ENCODE results near the gene ZSWIM7.
"Not testable (repeated sequence)": the region's sequence is repeated elsewhere in the genome, so short reads cannot be mapped to it uniquely, and the experiment has no call there.

Gene ZSWIM7

DNA sequence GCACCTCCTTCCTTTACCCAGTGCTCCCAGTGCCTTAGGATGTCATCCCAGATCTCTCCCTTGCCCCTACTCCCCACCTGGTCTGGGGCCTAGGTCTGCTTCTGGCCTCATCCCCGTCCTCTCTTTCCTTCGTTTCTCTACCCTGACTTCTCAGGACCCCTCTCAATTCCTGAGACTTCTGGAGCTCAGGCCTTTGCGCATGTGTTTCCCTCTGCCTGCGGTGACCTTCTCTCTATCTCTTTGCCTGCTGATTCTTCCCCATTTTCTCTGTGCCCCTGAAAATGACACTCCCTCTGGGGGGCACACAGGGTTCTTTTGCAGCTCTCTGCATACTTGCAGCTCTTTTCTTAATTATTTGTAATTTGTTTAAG lies 41.0 kb downstream of the ZSWIM7 start:
- in situ Hi-C loops (cut with HindIII; ENCODE audit: low sequenced_read_pairs), result no loop called here

DNA sequence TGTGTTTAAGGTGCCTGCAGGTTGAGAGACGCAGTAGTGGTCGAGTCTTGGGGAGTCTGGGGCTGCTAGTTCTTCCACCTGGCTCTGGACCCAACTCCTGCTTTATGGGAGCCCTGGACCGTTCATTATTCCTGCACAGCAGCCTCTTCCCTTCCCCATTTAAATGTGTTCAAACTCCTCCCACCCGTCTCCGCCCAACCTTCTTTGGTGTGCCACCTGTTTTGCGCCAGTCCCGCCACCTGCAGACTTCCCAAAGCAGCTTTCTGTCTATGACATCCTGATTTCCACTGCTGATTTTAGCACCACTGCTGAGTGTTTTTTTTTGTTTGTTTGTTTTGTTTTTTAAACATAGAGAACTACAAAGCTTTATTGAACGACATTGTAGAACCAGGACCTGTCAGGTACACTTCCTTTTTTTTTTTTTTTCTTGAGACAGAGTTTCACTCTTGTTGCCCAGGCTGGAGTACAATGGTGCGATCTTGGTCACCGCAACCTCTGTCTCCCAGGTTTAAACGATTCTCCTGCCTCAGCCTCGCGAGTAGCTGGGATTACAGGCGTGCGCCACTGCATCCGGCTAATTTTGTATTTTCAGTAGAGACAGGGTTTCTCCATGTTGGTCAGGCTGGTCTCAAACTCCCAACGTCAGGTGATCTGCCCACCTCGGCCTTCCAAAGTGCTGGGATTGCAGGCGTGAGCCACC lies 41.7 kb downstream of the ZSWIM7 start:
- in situ Hi-C loops (cut with HindIII; ENCODE audit: low sequenced_read_pairs), result no loop called here

DNA sequence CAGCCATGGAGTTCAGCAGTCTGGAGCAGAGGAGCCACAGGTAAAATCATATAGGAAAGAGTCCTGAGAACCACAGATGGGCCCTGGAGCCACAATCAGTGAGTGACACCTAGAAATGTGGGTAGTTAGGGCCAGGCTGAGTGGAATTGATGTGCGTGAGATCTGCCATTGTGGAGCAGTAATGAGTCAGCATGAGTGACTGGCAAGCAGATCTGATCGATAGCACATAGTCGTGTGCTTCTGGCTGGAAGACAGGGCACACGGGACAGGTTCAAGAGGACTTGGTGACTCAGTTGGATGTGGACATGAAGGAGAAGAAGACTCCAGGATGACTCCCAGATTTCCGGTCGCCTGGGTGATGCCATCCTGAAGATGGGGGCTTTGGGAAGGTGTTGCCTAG lies 42.3 kb downstream of the ZSWIM7 start:
- in situ Hi-C loops (cut with HindIII; ENCODE audit: low sequenced_read_pairs), result no loop called here

DNA sequence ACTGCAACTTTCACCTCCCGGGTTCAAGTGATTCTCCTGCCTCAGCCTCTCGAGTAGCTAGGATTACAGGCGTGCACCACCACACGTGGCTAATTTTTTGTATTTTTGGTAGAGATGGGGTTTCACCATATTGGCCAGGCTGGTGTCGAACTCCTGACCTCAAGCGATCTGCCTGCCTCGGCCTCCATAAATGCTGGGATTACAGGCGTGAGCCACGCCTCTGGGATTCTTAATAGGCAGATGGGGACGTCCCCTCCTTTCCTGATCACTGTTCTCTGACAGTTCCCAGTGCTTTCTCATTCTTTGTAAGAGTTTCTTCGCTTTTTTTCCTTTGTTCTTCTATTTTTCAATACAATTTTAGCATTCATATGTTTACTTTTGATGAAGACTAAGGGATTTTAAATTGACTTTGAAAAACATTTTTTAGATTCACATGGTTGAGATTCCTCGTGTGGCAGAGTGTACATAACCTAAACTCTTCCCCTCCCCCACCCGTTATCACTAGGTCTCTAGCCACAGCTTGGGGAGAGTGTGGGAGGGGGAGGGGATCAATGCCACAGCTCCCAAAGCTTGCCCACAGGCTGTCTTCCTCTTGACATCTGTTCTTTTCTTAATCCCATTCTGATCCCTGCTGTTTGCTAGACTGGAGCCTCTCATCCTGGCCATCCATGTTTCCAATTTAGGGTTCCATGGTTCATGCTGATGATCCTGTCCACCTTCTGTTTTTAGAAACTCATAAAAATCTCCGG lies 43.5 kb downstream of the ZSWIM7 start:
- in situ Hi-C loops (cut with HindIII; ENCODE audit: low sequenced_read_pairs), result no loop called here

- in situ Hi-C loops (cut with HindIII; ENCODE audit: low sequenced_read_pairs), result no loop called here
Measured at GRCh38 chr17:15954222-15954621, 45.3 kb downstream of the ZSWIM7 start.

GRCh38 chr17:15952916-15953790 lies 46.4 kb downstream of the ZSWIM7 start:
- in situ Hi-C loops (cut with HindIII; ENCODE audit: low sequenced_read_pairs), result no loop called here

- in situ Hi-C loops (cut with HindIII; ENCODE audit: low sequenced_read_pairs), result no loop called here
Measured at GRCh38 chr17:15952048-15952532, 47.4 kb downstream of the ZSWIM7 start.

GRCh38 chr17:15951368-15952047 lies 48.0 kb downstream of the ZSWIM7 start:
- in situ Hi-C loops (cut with HindIII; ENCODE audit: low sequenced_read_pairs), result no loop called here

DNA sequence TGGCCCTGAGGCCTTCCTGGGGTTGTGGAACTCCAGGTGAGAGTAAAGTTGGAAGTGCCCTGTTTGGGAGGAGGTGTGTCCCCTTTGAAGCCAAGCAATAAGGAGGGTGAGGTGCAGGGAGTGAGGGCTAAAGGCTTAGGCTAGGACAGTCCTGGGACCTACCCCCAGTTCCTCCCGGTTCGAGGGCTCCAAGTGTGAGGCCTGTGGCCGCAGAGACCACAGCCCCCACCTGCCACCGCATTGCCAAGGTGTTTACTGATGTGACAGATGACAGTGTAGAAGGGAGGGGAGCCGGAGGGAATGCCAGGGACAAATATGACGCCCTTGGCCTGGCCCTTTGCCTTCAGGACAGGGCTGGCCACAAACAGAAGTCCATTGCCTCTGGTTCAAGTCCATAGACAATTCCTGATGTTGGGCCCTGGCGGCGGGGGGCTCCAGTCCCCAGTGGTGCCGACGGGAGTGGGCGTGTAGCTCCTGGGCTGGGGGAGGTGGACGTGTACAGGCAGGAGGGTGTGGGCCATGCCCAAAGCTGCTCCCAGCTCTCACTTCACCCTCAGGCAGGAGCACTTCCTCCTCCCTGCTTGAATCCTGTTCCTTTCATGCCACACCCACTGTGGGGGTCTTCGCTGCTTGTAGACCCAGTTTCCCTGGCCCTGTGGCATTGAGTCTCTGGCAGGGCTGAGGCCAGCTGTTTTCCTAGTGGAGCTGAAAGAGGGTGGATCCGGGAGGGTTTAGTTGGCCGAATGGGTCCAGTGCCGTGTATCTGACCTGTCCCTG lies 51.3 kb downstream of the ZSWIM7 start:
- in situ Hi-C loops (cut with HindIII; ENCODE audit: low sequenced_read_pairs), result no loop called here

DNA sequence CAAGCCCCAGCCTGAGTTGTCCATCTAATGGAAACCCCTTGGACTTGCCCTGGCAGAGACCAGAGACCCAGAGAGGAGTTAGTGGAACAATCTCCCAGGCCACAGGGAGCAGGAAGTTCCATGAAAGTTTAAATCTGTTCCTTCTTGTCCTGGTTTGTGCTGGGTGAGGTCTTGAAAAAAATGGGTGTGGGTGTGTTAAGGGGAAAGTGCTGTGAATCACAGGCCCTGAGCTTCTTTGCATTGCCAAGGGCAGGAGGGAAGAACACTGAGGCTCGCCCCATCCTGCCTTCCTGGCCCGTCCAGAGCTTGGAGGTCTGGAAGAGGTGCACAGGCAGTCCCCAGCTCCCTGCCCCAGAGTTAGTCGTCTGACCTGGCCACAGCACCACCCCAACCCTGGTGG lies 52.2 kb downstream of the ZSWIM7 start:
- in situ Hi-C loops (cut with HindIII; ENCODE audit: low sequenced_read_pairs), result no loop called here

DNA sequence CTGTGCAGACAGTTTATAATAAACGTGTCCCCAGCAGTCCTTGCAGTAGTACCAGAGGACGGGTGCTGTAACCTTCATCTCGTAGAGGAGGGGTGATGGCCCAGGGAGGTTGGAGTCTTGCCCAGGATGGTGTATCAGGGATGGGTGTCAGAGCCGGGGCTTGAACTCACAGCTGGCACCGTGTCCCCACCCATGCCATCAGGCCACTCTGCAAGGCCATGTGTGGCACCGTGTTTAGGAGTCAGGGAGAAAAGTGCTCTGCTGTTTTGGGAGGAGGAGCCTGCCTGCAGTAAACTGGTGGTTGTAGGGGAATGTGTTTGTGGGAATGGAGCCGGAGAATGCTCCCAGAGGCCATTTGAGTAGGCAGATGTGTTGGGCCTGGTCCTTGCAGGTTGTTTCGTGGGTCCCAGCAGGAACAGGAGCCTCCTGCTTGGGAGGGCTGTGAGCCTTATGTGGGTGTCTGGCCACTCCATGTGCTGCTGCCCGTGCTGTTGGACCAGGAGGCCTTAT lies 52.8 kb downstream of the ZSWIM7 start:
- in situ Hi-C loops (cut with HindIII; ENCODE audit: low sequenced_read_pairs), result no loop called here

GRCh38 chr17:15945527-15946191 lies 53.8 kb downstream of the ZSWIM7 start:
- in situ Hi-C loops (cut with HindIII; ENCODE audit: low sequenced_read_pairs), result no loop called here

- in situ Hi-C loops (cut with HindIII; ENCODE audit: low sequenced_read_pairs), result no loop called here
Measured at GRCh38 chr17:15944759-15945526, 54.6 kb downstream of the ZSWIM7 start, which contains the start of gene ADORA2B. Gene ADORA2B, plus strand, starts transcription at chr17:15945130. Its CDS starts 119 bp downstream, at chr17:15945249.

DNA sequence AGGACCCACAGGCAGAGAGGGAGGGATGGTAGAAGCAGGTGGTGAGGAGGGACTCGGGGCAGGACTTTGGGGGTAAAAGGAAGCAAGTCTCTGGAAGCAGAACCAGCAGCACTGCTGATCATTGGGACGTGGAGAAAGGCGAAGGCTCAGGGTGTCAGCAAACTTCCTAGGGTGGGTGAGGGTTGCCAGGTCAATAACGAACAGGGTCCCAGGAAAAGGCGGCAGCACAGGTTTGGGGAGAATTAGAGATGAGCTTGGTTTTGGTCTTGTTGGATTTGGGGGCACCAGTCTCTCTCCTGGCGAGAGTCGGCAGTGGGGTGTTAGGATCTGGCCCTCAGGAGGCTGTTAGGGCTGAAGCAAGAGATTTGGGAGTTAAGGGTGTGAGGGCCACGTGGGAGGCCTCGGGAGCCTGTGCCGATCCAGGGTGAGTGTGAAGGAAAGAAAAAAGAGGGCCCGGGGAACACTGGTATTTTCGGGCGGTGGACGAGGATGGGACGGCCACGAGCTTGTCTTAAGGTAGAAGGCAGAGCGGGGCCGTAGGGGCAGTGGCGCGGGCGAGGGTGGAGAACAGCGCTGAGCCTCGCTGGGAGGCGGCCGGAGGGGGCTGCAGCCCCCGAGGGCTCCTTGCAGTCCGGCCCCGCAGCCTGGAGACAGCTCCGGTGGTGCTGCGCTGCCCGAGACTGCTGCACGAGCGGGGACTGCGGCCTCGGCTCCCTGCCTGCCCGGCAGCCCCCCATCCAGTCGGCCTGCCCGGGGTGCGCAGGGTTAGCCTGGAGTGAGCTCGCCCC lies 55.3 kb downstream of the ZSWIM7 start:
- in situ Hi-C loops (cut with HindIII; ENCODE audit: low sequenced_read_pairs), result no loop called here

- in situ Hi-C loops (cut with HindIII; ENCODE audit: low sequenced_read_pairs), result no loop called here
Measured at GRCh38 chr17:15942207-15942833, 57.2 kb downstream of the ZSWIM7 start.

DNA sequence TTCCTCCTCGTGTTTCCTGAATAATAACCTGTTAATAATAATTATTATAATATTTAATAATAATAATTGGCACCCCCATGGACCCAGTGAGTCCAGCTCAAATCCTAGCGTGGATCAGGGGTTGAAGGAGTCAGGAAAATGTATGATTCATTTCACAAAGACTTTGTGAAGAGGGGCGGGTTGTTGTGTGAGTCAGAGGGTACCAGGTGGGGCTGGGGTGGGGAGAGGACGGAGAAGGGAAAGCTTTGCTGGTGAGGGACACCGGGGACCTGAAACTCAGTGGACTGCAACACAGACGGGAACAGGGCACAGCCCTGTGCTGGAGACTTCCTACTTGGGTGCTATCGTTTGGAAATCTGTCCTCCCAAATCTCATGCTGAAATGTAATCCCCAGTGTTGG lies 57.7 kb downstream of the ZSWIM7 start:
- in situ Hi-C loops (cut with HindIII; ENCODE audit: low sequenced_read_pairs), result no loop called here

GRCh38 chr17:15936481-15936880 lies 63.0 kb downstream of the ZSWIM7 start:
- in situ Hi-C loops (cut with HindIII; ENCODE audit: low sequenced_read_pairs), result not testable (repeated sequence)
